Islet of Langerhans (tissue), 1 donor: ENCODE results near the gene PYROXD2.
"Not testable (repeated sequence)": the region's sequence is repeated elsewhere in the genome, so short reads cannot be mapped to it uniquely, and the experiment has no call there.

ENCODE experiments used
- FAIRE-seq: peaks from one replicate; lab custom pipeline; 2011; peaks lifted over from hg19 to GRCh38; lab: Jason Lieb, UNC

The PYROXD2 gene

GRCh38 chr10:98390406-98390805 lies 24.6 kb downstream of the PYROXD2 start:
- FAIRE-seq: no peak

- FAIRE-seq: no peak
Observed at GRCh38 chr10:98389398-98389797, 25.6 kb downstream of the PYROXD2 start.

GRCh38 chr10:98388101-98388655 lies 26.8 kb downstream of the PYROXD2 start:
- no peak for FAIRE-seq

- no peak for FAIRE-seq
Observed at GRCh38 chr10:98384531-98385133, 30.4 kb downstream of the PYROXD2 start.

- no peak for FAIRE-seq
Observed at GRCh38 chr10:98383869-98384268, 31.1 kb downstream of the PYROXD2 start.

- not testable (repeated sequence) for FAIRE-seq
Observed at GRCh38 chr10:98383134-98383667, 31.8 kb downstream of the PYROXD2 start.

GRCh38 chr10:98382691-98383101 lies 32.3 kb downstream of the PYROXD2 start:
- FAIRE-seq: no peak

- FAIRE-seq: no peak
Observed at GRCh38 chr10:98380493-98381339, 34.3 kb downstream of the PYROXD2 start.

- FAIRE-seq: no peak
Observed at GRCh38 chr10:98378722-98379121, 36.3 kb downstream of the PYROXD2 start.

- no peak for FAIRE-seq
Observed at GRCh38 chr10:98377536-98377935, 37.4 kb downstream of the PYROXD2 start.

GRCh38 chr10:98377001-98377400 lies 38.0 kb downstream of the PYROXD2 start:
- no peak for FAIRE-seq

GRCh38 chr10:98376485-98376884 lies 38.5 kb downstream of the PYROXD2 start:
- FAIRE-seq: no peak

- FAIRE-seq: no peak
Observed at GRCh38 chr10:98374217-98374985, 40.6 kb downstream of the PYROXD2 start.

- FAIRE-seq: no peak
Observed at GRCh38 chr10:98373260-98374040, 41.5 kb downstream of the PYROXD2 start.

- FAIRE-seq: no peak
Observed at GRCh38 chr10:98370831-98371820, 43.9 kb downstream of the PYROXD2 start.

- FAIRE-seq: no peak
Observed at GRCh38 chr10:98369801-98370200, 45.2 kb downstream of the PYROXD2 start.

- no peak for FAIRE-seq
Observed at GRCh38 chr10:98368644-98369043, 46.3 kb downstream of the PYROXD2 start.

- no peak for FAIRE-seq
Observed at GRCh38 chr10:98367604-98368451, 47.2 kb downstream of the PYROXD2 start.

GRCh38 chr10:98366062-98366530 lies 48.9 kb downstream of the PYROXD2 start:
- no peak for FAIRE-seq
